GM21367 (cell line): Measurements from ENCODE around the gene C2CD2.
"Not testable (repeated sequence)": the region's sequence is repeated elsewhere in the genome, so short reads cannot be mapped to it uniquely, and the experiment has no call there.

Experiments used
- ATAC-seq: cut with Tn5 transposase; IDR thresholded peaks from one replicate; pipeline ENCODE4 v1.9.1; 2021; ENCODE audit not compliant: unreplicated experiment

Gene C2CD2

GRCh38 chr21:41975391-41976272 lies 21.8 kb upstream of the C2CD2 start:
- ATAC-seq = no peak

GRCh38 chr21:41974752-41975053 lies 20.9 kb upstream of the C2CD2 start:
- no peak for ATAC-seq

- ATAC-seq = no peak
These were observed 20.3 kb upstream of the C2CD2 start for GRCh38 chr21:41973861-41974751.

- ATAC-seq = no peak
These were observed 19.6 kb upstream of the C2CD2 start for GRCh38 chr21:41973427-41973831.

- ATAC-seq = no peak
These were observed 18.8 kb upstream of the C2CD2 start for GRCh38 chr21:41972511-41973205.

GRCh38 chr21:41971891-41972290 lies 18.1 kb upstream of the C2CD2 start:
- no peak for ATAC-seq

- no peak for ATAC-seq
These were observed 17.2 kb upstream of the C2CD2 start for GRCh38 chr21:41970751-41971653.

GRCh38 chr21:41970106-41970391 lies 16.2 kb upstream of the C2CD2 start:
- ATAC-seq = no peak

- no peak for ATAC-seq
These were observed 13.9 kb upstream of the C2CD2 start for GRCh38 chr21:41967708-41968107.

- no peak for ATAC-seq
These were observed 13.2 kb upstream of the C2CD2 start for GRCh38 chr21:41966872-41967621.

GRCh38 chr21:41966041-41966833 lies 12.4 kb upstream of the C2CD2 start:
- no peak for ATAC-seq

GRCh38 chr21:41965461-41966013 lies 11.7 kb upstream of the C2CD2 start:
- ATAC-seq = no peak

GRCh38 chr21:41965045-41965444 lies 11.2 kb upstream of the C2CD2 start:
- ATAC-seq = no peak

GRCh38 chr21:41964171-41964570 lies 10.4 kb upstream of the C2CD2 start:
- ATAC-seq = no peak

- no peak for ATAC-seq
These were observed 8.7 kb upstream of the C2CD2 start for GRCh38 chr21:41962425-41962966.

GRCh38 chr21:41961753-41962152 lies 7.9 kb upstream of the C2CD2 start:
- ATAC-seq = no peak

- no peak for ATAC-seq
These were observed 7.5 kb upstream of the C2CD2 start for GRCh38 chr21:41961282-41961701.

- no peak for ATAC-seq
These were observed 6.6 kb upstream of the C2CD2 start for GRCh38 chr21:41960386-41960785.

GRCh38 chr21:41959697-41960096 lies 5.9 kb upstream of the C2CD2 start:
- ATAC-seq = not testable (repeated sequence)
